ENCODE results near the gene C2CD5. TPM values are rescaled to one million over a fixed set of nuclear protein-coding genes. Genes with fewer than 3 reads are reported as not detected.

Gene C2CD5, protein sequence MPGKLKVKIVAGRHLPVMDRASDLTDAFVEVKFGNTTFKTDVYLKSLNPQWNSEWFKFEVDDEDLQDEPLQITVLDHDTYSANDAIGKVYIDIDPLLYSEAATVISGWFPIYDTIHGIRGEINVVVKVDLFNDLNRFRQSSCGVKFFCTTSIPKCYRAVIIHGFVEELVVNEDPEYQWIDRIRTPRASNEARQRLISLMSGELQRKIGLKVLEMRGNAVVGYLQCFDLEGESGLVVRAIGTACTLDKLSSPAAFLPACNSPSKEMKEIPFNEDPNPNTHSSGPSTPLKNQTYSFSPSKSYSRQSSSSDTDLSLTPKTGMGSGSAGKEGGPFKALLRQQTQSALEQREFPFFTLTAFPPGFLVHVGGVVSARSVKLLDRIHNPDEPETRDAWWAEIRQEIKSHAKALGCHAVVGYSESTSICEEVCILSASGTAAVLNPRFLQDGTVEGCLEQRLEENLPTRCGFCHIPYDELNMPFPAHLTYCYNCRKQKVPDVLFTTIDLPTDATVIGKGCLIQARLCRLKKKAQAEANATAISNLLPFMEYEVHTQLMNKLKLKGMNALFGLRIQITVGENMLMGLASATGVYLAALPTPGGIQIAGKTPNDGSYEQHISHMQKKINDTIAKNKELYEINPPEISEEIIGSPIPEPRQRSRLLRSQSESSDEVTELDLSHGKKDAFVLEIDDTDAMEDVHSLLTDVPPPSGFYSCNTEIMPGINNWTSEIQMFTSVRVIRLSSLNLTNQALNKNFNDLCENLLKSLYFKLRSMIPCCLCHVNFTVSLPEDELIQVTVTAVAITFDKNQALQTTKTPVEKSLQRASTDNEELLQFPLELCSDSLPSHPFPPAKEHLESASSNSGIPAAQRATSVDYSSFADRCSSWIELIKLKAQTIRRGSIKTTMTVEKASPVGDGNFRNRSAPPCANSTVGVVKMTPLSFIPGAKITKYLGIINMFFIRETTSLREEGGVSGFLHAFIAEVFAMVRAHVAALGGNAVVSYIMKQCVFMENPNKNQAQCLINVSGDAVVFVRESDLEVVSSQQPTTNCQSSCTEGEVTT
- total RNA-seq: 137 TPM

DNA sequence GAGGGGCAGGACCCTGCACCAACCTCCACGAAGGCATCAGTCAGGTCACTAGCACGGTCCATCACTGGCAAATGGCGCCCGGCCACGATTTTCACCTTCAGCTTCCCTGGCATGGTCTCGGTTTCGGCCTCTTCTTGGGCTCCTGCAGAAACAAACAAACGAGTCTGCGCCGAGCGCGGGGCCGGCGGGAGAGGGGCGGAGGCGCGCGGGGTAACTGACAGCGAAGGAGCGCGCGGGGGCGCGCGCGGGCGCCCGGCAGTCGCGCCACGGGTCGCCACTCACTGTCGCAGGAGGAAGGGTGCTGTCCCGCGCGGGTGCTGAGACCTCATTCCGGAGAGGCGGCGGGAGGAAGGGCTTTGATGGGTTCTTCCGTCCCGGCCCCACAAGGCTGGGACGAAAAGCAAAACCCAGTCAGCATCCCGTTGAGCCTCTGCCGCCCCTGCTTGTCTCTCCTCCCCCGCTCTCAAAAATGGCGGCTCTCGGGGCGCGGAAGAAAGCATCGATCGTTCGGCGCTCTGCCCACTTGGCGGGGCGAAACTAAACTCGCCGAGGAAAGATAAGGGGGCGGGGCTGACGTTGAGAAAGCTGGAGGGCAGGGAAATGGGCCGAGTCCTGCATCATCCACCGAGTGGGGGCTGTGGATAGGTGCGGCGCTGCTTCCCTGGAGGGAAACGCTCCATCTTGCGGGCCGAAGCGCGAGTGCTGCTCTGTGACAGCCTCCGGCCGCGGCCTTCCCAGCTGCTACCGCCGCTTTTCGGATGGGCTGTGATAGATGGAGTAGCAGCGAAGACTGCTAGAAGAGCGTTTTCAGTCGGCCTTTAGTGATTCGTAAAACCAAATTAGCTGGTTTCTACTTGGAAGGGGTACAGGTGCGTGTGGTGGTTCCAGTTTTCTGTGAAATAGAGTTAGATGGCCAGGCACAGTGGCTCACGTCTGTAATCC, at the start of gene C2CD5:
Gene C2CD5, minus strand, starts transcription at position 505 of the 942 bp plus-strand sequence. Its CDS starts 392 bp downstream, at position 113.

Other genes starting within 250 kb of the C2CD5 start
- 33.4 TPM for gene ST8SIA1, start 209.8 kb downstream of the C2CD5 start, total RNA-seq
- 103 TPM for gene ETNK1, start 80.6 kb upstream of the C2CD5 start, total RNA-seq